ENCODE results near the gene ARPC2. TPM values are rescaled to one million over a fixed set of nuclear protein-coding genes. Genes with fewer than 3 reads are reported as not detected.

ARPC2 gene
- total and polyA plus RNA-seq, 7 donors, result 150 to 274 (median 198) TPM

GRCh38 chr2:218192902-218193430 lies 24.0 kb upstream of the ARPC2 start:
- Histone ChIP-seq H3K36me3 (ENCODE audit: insufficient read depth in 1 of 2, low read depth in 1 of 2) (no peaks in the 10 kb centered on the region), H3K9me3 (no peaks in the 10 kb centered on the region), H3K27ac (no peak overlapping the region), H3K4me1 (no peaks in the 10 kb centered on the region), H3K4me3 (no peak overlapping the region), H3K27me3 (ENCODE audit: insufficient read depth in 3 of 3, low read length in 2 of 3) (no peaks in the 10 kb centered on the region)
- DNase-seq (no peak), ATAC-seq (no peak)
- no peak for TF ChIP-seq CTCF (IDR thresholded peaks at IDR 0.05)
- 64 to 76% (median 71%) methylated on average over 3 of the region's 3 CpGs for WGBS, 3 donors
- intact Hi-C loops (cut with DNase I), result no loop called here

GRCh38 chr2:218193701-218194100 lies 23.3 kb upstream of the ARPC2 start:
- Histone ChIP-seq H3K9me3 (no peaks in the 10 kb centered on the region), H3K27me3 (ENCODE audit: insufficient read depth in 3 of 3, low read length in 2 of 3) (no peaks in the 10 kb centered on the region), H3K4me3 (no peak overlapping the region), H3K4me1 (no peaks in the 10 kb centered on the region), H3K36me3 (ENCODE audit: insufficient read depth in 1 of 2, low read depth in 1 of 2) (no peaks in the 10 kb centered on the region), H3K27ac (no peak overlapping the region)
- no peak for TF ChIP-seq CTCF (IDR thresholded peaks at IDR 0.05)
- 73 to 77% (median 75%) methylated on average over 4 of the region's 4 CpGs for WGBS, 3 donors
- DNase-seq (no peak), ATAC-seq (no peak)
- intact Hi-C loops (cut with DNase I), result no loop called here

- no peaks in the 10 kb centered on the region for H3K36me3 ChIP-seq (ENCODE audit: insufficient read depth in 1 of 2, low read depth in 1 of 2)
- H3K27me3 ChIP-seq (ENCODE audit: insufficient read depth in 3 of 3, low read length in 2 of 3), result no peaks in the 10 kb centered on the region
- DNase-seq, result no peak
- intact Hi-C loops (cut with DNase I), result no loop called here
- no peak overlapping the region for H3K27ac ChIP-seq
- H3K4me3 ChIP-seq, result no peak overlapping the region
- no peaks in the 10 kb centered on the region for H3K9me3 ChIP-seq
- 88 to 94% (median 91%) methylated on average over 3 of the region's 3 CpGs for WGBS, 3 donors
- TF ChIP-seq CTCF (IDR thresholded peaks at IDR 0.05), result no peak
- no peaks in the 10 kb centered on the region for H3K4me1 ChIP-seq
- ATAC-seq, result no peak
These were observed 22.1 kb upstream of the ARPC2 start for GRCh38 chr2:218194880-218195279.

DNA sequence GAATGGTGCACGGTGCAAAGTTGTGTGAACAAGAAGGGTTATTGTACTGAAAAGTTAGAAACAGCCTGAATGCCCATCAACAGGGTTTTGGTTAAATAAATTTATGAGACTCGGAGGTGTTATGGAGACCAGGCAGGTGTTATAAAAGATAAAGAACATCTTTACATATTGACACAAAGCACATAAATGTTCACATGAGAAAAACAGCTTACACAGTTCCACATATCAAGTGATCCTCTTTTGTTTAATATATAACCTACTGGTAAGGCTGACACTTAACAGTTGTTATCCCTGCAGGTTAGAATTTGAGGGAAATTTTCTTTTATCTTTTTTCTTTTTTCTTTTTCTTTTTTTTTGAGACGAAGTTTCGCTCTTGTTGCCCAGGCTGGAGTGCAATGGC lies 20.0 kb upstream of the ARPC2 start:
- ATAC-seq, result no peak
- Histone ChIP-seq H3K27ac (no peak overlapping the region), H3K4me3 (no peak overlapping the region), H3K27me3 (ENCODE audit: insufficient read depth in 3 of 3, low read length in 2 of 3) (no peaks in the 10 kb centered on the region), H3K36me3 (ENCODE audit: insufficient read depth in 1 of 2, low read depth in 1 of 2) (no peaks in the 10 kb centered on the region), H3K9me3 (no peaks in the 10 kb centered on the region), H3K4me1 (no peaks in the 10 kb centered on the region)
- WGBS, 3 donors, result 75 to 84% (median 78%) methylated on average over 4 of the region's 4 CpGs
- no peak for DNase-seq
- TF ChIP-seq CTCF (IDR thresholded peaks at IDR 0.05), result no peak
- intact Hi-C loops (cut with DNase I), result no loop called here

DNA sequence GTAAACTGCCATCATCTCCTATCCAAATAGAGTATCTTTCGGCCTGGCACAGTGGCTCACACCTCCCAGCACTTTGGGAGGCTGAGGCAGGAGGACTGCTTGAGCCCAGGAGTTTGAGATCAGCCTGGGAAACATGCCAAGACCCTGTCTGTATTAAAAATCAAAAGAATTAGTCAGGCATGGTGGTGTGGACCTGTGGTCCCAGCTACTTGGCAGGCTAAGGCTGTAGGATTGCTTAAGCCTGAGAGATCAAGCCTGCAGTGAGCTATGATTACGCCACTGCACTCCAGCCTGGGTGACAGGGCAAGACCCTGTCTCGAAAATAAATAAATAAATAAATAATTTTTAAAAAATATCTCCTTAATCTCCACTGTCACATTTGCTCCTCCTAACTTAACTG lies 14.7 kb upstream of the ARPC2 start:
- no peak for TF ChIP-seq CTCF (IDR thresholded peaks at IDR 0.05)
- no peaks in the 10 kb centered on the region for H3K4me1 ChIP-seq
- H3K9me3 ChIP-seq, result no peaks in the 10 kb centered on the region
- no peak for DNase-seq
- WGBS, 3 donors, result 85 to 93% (median 89%) methylated on average over 3 of the region's 3 CpGs
- H3K36me3 ChIP-seq (ENCODE audit: insufficient read depth in 1 of 2, low read depth in 1 of 2), result no peaks in the 10 kb centered on the region
- no peak overlapping the region for H3K4me3 ChIP-seq
- H3K27me3 ChIP-seq (ENCODE audit: insufficient read depth in 3 of 3, low read length in 2 of 3), result no peaks in the 10 kb centered on the region
- intact Hi-C loops (cut with DNase I), result no loop called here
- no peak for ATAC-seq
- no peak overlapping the region for H3K27ac ChIP-seq

Data from psoas muscle (tissue), 8 donors.